Measurements from ENCODE around the gene A4GALT. TPM values are rescaled to one million over a fixed set of nuclear protein-coding genes. Genes with fewer than 3 reads are reported as not detected.
A peak's percentile ranks its signal among the peaks of the same experiment; 100 is the strongest.
"Not testable (repeated sequence)": the region's sequence is repeated elsewhere in the genome, so short reads cannot be mapped to it uniquely, and the experiment has no call there.

Gene A4GALT
- 10 to 100 TPM in 2 of 3 donors, 1 to 10 TPM in 1; 5.3 to 55.2 (median 36.4) TPM for polyA plus RNA-seq

- H3K27ac ChIP-seq (ENCODE audit: low read depth, low read length) = no peak within 1 kb of the TSS
- 0 to 1% (median 1%) methylated on average over 41 to 103 of the region's 104 CpGs for WGBS, 3 donors
These were observed at the start of gene A4GALT for GRCh38 chr22:42720263-42721044. Gene A4GALT, minus strand, starts transcription at chr22:42720870. Its CDS starts 26,919 bp downstream, at chr22:42693951.

GRCh38 chr22:42770448-42770726, 49.7 kb upstream of the A4GALT start:
- H3K27ac ChIP-seq (ENCODE audit: low read depth, low read length) = no peak overlapping the region
- 87 to 90% (median 88%) methylated on average over 4 of the region's 4 CpGs for WGBS, 3 donors

GRCh38 chr22:42769574-42770447, 49.1 kb upstream of the A4GALT start:
- WGBS, 3 donors = 31 to 53% (median 46%) methylated on average over 49 to 50 of the region's 50 CpGs
- no peak overlapping the region for H3K27ac ChIP-seq (ENCODE audit: low read depth, low read length)

GRCh38 chr22:42769238-42769573, 48.5 kb upstream of the A4GALT start:
- H3K27ac ChIP-seq (ENCODE audit: low read depth, low read length) = no peak overlapping the region
- WGBS, 3 donors = 91 to 94% (median 94%) methylated on average over 11 of the region's 11 CpGs

GRCh38 chr22:42768385-42769035, 47.8 kb upstream of the A4GALT start:
- H3K27ac ChIP-seq (ENCODE audit: low read depth, low read length) = no peak overlapping the region
- 91 to 93% (median 91%) methylated on average over 19 to 22 of the region's 22 CpGs for WGBS, 3 donors

- H3K27ac ChIP-seq (ENCODE audit: low read depth, low read length) = no peak overlapping the region
- 54 to 79% (median 60%) methylated on average over 8 of the region's 8 CpGs for WGBS, 3 donors
These were observed 46.2 kb upstream of the A4GALT start for GRCh38 chr22:42766860-42767259.

GRCh38 chr22:42764895-42765363, 44.3 kb upstream of the A4GALT start:
- H3K27ac ChIP-seq (ENCODE audit: low read depth, low read length) = no peak overlapping the region
- WGBS, 3 donors = 68 to 87% (median 81%) methylated on average over 11 of the region's 11 CpGs

- WGBS, 3 donors = 81 to 89% (median 85%) methylated on average over 13 of the region's 13 CpGs
- no peak overlapping the region for H3K27ac ChIP-seq (ENCODE audit: low read depth, low read length)
These were observed 43.4 kb upstream of the A4GALT start for GRCh38 chr22:42763965-42764480.

- 73 to 85% (median 83%) methylated on average over 18 of the region's 18 CpGs for WGBS, 3 donors
- no peak overlapping the region for H3K27ac ChIP-seq (ENCODE audit: low read depth, low read length)
These were observed 40.3 kb upstream of the A4GALT start for GRCh38 chr22:42760806-42761565.

- no peak overlapping the region for H3K27ac ChIP-seq (ENCODE audit: low read depth, low read length)
- 88 to 91% (median 89%) methylated on average over 23 of the region's 23 CpGs for WGBS, 3 donors
These were observed 38.4 kb upstream of the A4GALT start for GRCh38 chr22:42758931-42759629.

GRCh38 chr22:42755553-42755952, 34.9 kb upstream of the A4GALT start:
- 75 to 76% (median 76%) methylated on average over 5 of the region's 5 CpGs for WGBS, 3 donors
- H3K27ac ChIP-seq (ENCODE audit: low read depth, low read length) = not testable (repeated sequence)

GRCh38 chr22:42755121-42755520, 34.5 kb upstream of the A4GALT start:
- not testable (repeated sequence) for H3K27ac ChIP-seq (ENCODE audit: low read depth, low read length)
- 90 to 93% (median 90%) methylated on average over 12 to 15 of the region's 16 CpGs for WGBS, 3 donors

GRCh38 chr22:42754658-42755057, 34.0 kb upstream of the A4GALT start:
- H3K27ac ChIP-seq (ENCODE audit: low read depth, low read length) = no peak overlapping the region
- WGBS, 3 donors = 42 to 67% (median 64%) methylated on average over 6 of the region's 6 CpGs

- WGBS, 3 donors = 75 to 85% (median 82%) methylated on average over 7 of the region's 7 CpGs
These were observed 32.2 kb upstream of the A4GALT start for GRCh38 chr22:42752912-42753311.

GRCh38 chr22:42752230-42752746, 31.6 kb upstream of the A4GALT start:
- peak overlapping the region; percentile 4 for H3K27ac ChIP-seq (ENCODE audit: low read depth, low read length)
- WGBS, 3 donors = 44 to 60% (median 46%) methylated on average over 12 of the region's 12 CpGs

More at GRCh38 chr22:42752912-42753311, 32.2 kb upstream of the A4GALT start:
- peak overlapping the region; percentile 4 for H3K27ac ChIP-seq (ENCODE audit: low read depth, low read length)

- 72 to 88% (median 88%) methylated on average over 4 to 22 of the region's 28 CpGs for WGBS, 3 donors
- not testable (repeated sequence) for H3K27ac ChIP-seq (ENCODE audit: low read depth, low read length)
These were observed 29.8 kb upstream of the A4GALT start for GRCh38 chr22:42750421-42750820.

All from adipose tissue (tissue), 3 donors.